A549 (cell line): ENCODE data around the gene ITPR3. TPM values are rescaled to one million over a fixed set of nuclear protein-coding genes. Genes with fewer than 3 reads are reported as not detected.

Source experiments
- ATAC-seq, 2 experiments: fragments of 200-7000 bp in 1 of 2; fragments of >200 bp in 1 of 2; cut with Nextera tagmentation in 1 of 2; cut with Tn5 transposase in 1 of 2; 3 replicates each; pipeline versions ENCODE4 v1.8.0 to v1.9.1; 2018 to 2020; ENCODE audit warnings: mild to moderate bottlenecking in 1 of 2, moderate library complexity in 1 of 2
- CTCF ChIA-PET: fragments of 300-600 bp; sonication (Branson Sonifier 250); formaldehyde crosslinking; extraction: SDS; loops from one replicate; lab custom pipeline; 2021; ENCODE audit warnings: antibody characterized with exemption, inconsistent platforms; lab: Yijun Ruan, JAX
- POLR2A ChIA-PET: fragments of 350-600 bp; formaldehyde crosslinking; extraction: SDS; loops from one replicate; lab custom pipeline; 2021; ENCODE audit warnings: antibody characterized with exemption, inconsistent platforms; lab: Yijun Ruan, JAX
- DNase-seq, 2 experiments: peaks; one replicate each; pipeline versions ENCODE4 v3.0.0 to v3.0.0-alpha.2; 2011 to 2016; ENCODE audit warnings: low read depth in 1 of 2, low spot score in 1 of 2
- FAIRE-seq: peaks from 2 replicates; lab custom pipeline; 2011; peaks lifted over from hg19 to GRCh38; lab: Jason Lieb, UNC
- H3K27ac ChIP-seq, 2 experiments: fragments of >200 bp; sonication (Bioruptor Twin); formaldehyde crosslinking; 3 replicates each; pipeline ENCODE4 v1.5.1; 2016 to 2017
- H3K4me1 ChIP-seq: fragments of >200 bp; sonication (Bioruptor Twin); formaldehyde crosslinking; 3 replicates; pipeline ENCODE4 v1.6.1; 2016
- H3K4me2 ChIP-seq: fragments of >200 bp; sonication (Bioruptor Twin); formaldehyde crosslinking; 3 replicates; pipeline ENCODE4 v1.6.1; 2016
- H3K4me3 ChIP-seq: fragments of >200 bp; sonication (Bioruptor Twin); formaldehyde crosslinking; 3 replicates; pipeline ENCODE4 v1.5.1; 2016
- H3K9me3 ChIP-seq: fragments of >200 bp; sonication (Bioruptor Twin); formaldehyde crosslinking; 3 replicates; pipeline ENCODE4 v1.6.1; 2016
- ATOH8 ChIP-seq: fragments of 250-450 bp; sonication (Bioruptor Pico); IDR thresholded peaks from 2 replicates; pipeline ENCODE4 v1.5.0; 2020; ENCODE audit warnings: low read depth, mild to moderate bottlenecking, moderate library complexity
- BHLHE40 ChIP-seq: IDR thresholded peaks from 2 replicates; pipeline ENCODE4 v1.6.1; 2012; ENCODE audit warnings: low read depth, low read length, inconsistent platforms
- CEBPB ChIP-seq, 2 experiments: fragments of >200 bp in 1 of 2; sonication (Bioruptor Twin) in 1 of 2; formaldehyde crosslinking in 1 of 2; IDR thresholded peaks; 2 replicates each; pipeline ENCODE4 v1.6.1; 2012 to 2016
- CHD2 ChIP-seq: fragments of 150-350 bp; IDR thresholded peaks from 2 replicates; pipeline ENCODE4 v1.6.1; 2014; ENCODE audit warnings: low read length; ENCODE audit not compliant: partially characterized antibody
- CHD4 ChIP-seq: fragments of 200-600 bp; sonication (generic); IDR thresholded peaks from 2 replicates; pipeline ENCODE4 v1.6.1; 2016; ENCODE audit warnings: antibody characterized with exemption, mild to moderate bottlenecking, borderline replicate concordance
- EP300 ChIP-seq, 2 experiments: fragments of >200 bp; sonication (Bioruptor Twin); formaldehyde crosslinking; IDR thresholded peaks; 2 replicates in 1 of 2; 3 replicates in 1 of 2; pipeline ENCODE4 v1.6.1; 2016 to 2017
- ESRRA ChIP-seq: fragments of 150-350 bp; IDR thresholded peaks from 2 replicates; pipeline ENCODE4 v1.6.1; 2014; ENCODE audit warnings: mild to moderate bottlenecking, low read length, borderline replicate concordance
- FOXS1 ChIP-seq: fragments of 250-450 bp; sonication (Bioruptor Pico); IDR thresholded peaks from 2 replicates; pipeline ENCODE4 v1.5.0; 2020; ENCODE audit warnings: mild to moderate bottlenecking, moderate library complexity
- HDAC2 ChIP-seq: fragments of 200-600 bp; sonication (generic); IDR thresholded peaks from 2 replicates; pipeline ENCODE4 v1.6.1; 2016
- HEYL ChIP-seq: fragments of 250-450 bp; sonication (Bioruptor Pico); IDR thresholded peaks from 2 replicates; pipeline ENCODE4 v1.8.0; 2021; ENCODE audit warnings: mild to moderate bottlenecking, moderate library complexity
- NFE2L2 ChIP-seq: fragments of 150-350 bp; conservative IDR thresholded peaks from 2 replicates; pipeline ENCODE4 v1.6.1; 2014; ENCODE audit warnings: low read length
- POLR2A ChIP-seq: IDR thresholded peaks from 2 replicates; pipeline ENCODE4 v1.6.1; 2012; ENCODE audit warnings: mild to moderate bottlenecking, low read length
- RCOR1 ChIP-seq: fragments of 150-350 bp; IDR thresholded peaks from 2 replicates; pipeline ENCODE4 v1.6.1; 2014; ENCODE audit warnings: antibody characterized with exemption, low read length, low read depth
- SREBF2 ChIP-seq: fragments of 450-650 bp; IDR thresholded peaks from 2 replicates; pipeline ENCODE4 v1.6.1; 2014; ENCODE audit warnings: mild to moderate bottlenecking, moderate library complexity
- TP53 ChIP-seq: fragments of 250-450 bp; sonication (Bioruptor Pico); IDR thresholded peaks from 2 replicates; pipeline ENCODE4 v1.5.0; 2021; ENCODE audit warnings: mild to moderate bottlenecking, moderate library complexity
- ZNF302 ChIP-seq: fragments of 250-450 bp; sonication (Bioruptor Pico); IDR thresholded peaks from 2 replicates; pipeline ENCODE4 v1.9.0; 2021; ENCODE audit warnings: inconsistent platforms, mild to moderate bottlenecking, moderate library complexity
- WGBS: methylation state at CpG from one replicate; pipeline ENCODE4 v1.1.6; 2017; ENCODE audit errors: missing lambda C conversion rate; 5-methylcytosine and 5-hydroxymethylcytosine counted together
- polyA plus RNA-seq, 4 experiments: library from polyadenylated mRNA; depleted of rRNA in 3 of 4; stranded (reverse); fragments of >200 nt; fragmentation: RNase III in 1 of 4; extraction: RNeasy Plus Mini Kit Qiagen cat#74134 plus additional on column Dnase treatment in 1 of 4; gene quantifications; 2 replicates in 3 of 4; 3 replicates in 1 of 4; pipeline ENCODE4 v1.2.3, GENCODE V29; 2011 to 2017
- TF ChIP-seq, protein P1 (sequence below): IDR thresholded peaks from 2 replicates; pipeline ENCODE4 v1.6.1; 2012; ENCODE audit warnings: low read depth, borderline replicate concordance
- TF ChIP-seq, protein P2 (sequence below): fragments of 200-600 bp; sonication (generic); IDR thresholded peaks from 2 replicates; pipeline ENCODE4 v1.6.1; 2016; ENCODE audit warnings: antibody characterized with exemption, mild to moderate bottlenecking, moderate library complexity
- TF ChIP-seq, protein P3 (sequence below): IDR thresholded peaks from 2 replicates; pipeline ENCODE4 v1.6.1; 2012

ITPR3 gene
- polyA plus RNA-seq, 2 of the 4 experiments (the other 2 are of a cell fraction): 17.6 to 20.8 TPM

DNA sequence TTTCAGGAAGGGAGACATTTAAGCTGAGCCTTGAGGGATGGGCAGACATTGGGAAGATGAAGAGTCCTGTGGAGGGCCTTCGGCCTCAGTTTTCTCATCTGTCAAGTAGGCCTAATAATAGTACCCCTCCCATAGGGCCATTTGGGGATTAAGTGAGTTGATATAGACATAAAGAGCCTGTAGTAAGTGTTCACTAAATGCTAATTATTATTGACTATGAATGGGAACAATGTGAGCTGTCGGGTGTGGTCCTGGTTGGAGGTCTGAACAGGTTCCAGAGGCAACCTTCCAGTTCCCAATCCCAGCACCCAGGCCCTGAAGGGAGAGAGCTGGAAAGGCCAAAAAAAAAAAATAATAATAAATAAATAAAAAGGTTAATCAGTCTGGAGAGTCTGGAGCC, 14.5 kb upstream of the ITPR3 start:
- DNase-seq (no peak), FAIRE-seq (no peak), ATAC-seq (no peak)
- WGBS: 88% methylated on average over 2 of the region's 2 CpGs
- Histone ChIP-seq H3K4me1 (peaks cover 59% of the 10 kb centered on the region), H3K4me3 (no peak overlapping the region), H3K27ac (peak overlapping the region; percentile 54 to 58; a peak in 4 of 6 replicates), H3K4me2 (no peak overlapping the region; the same call in 2 of the 3 replicates)
- CTCF ChIA-PET: interaction anchor here (1.1 to 3.8 kb wide), 7 partner anchors 8 to 26 kb away, joined by 3 to 20 read pairs (median 9); partner anchors contain the start of gene ITPR3
- TF ChIP-seq ATOH8 (CRISPR knock-in tag) (no peak), FOXS1 (CRISPR knock-in tag) (no peak), NFE2L2 (no peak), CHD2 (no peak), ESRRA (no peak), POLR2A (no peak)
- TF ChIP-seq, all 56 proteins: peak for 0
- no peaks in the 10 kb centered on the region for H3K9me3 ChIP-seq
- POLR2A ChIA-PET: no interaction called here

- DNase-seq (no peak), FAIRE-seq (no peak), ATAC-seq (no peak)
- Histone ChIP-seq H3K4me3 (no peak overlapping the region), H3K27ac (peak overlapping the region; percentile 54 to 58; a peak in 4 of 6 replicates), H3K9me3 (no peaks in the 10 kb centered on the region), H3K4me1 (peaks cover 65% of the 10 kb centered on the region)
- CTCF ChIA-PET: interaction anchor here (0.7 to 3.8 kb wide), 11 partner anchors 10 to 556 kb away, joined by 3 to 20 read pairs (median 6); partner anchors contain the start of gene ITPR3
- WGBS: 84% methylated on average over 2 of the region's 8 CpGs
- POLR2A ChIA-PET: no interaction called here
- TF ChIP-seq, protein P1, sequence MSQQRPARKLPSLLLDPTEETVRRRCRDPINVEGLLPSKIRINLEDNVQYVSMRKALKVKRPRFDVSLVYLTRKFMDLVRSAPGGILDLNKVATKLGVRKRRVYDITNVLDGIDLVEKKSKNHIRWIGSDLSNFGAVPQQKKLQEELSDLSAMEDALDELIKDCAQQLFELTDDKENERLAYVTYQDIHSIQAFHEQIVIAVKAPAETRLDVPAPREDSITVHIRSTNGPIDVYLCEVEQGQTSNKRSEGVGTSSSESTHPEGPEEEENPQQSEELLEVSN: no peak
- TF ChIP-seq ZNF302 (CRISPR knock-in tag) (no peak), BHLHE40 (no peak), RCOR1 (no peak), ESRRA (no peak), TP53 (CRISPR knock-in tag) (no peak), CHD4 (no peak), SREBF2 (no peak), HDAC2 (no peak), CEBPB (IDR thresholded peaks at IDR 0.05) (no peak), EP300 (IDR thresholded peaks at IDR 0.05) (no peak), HEYL (no peak)
- TF ChIP-seq, protein P2, sequence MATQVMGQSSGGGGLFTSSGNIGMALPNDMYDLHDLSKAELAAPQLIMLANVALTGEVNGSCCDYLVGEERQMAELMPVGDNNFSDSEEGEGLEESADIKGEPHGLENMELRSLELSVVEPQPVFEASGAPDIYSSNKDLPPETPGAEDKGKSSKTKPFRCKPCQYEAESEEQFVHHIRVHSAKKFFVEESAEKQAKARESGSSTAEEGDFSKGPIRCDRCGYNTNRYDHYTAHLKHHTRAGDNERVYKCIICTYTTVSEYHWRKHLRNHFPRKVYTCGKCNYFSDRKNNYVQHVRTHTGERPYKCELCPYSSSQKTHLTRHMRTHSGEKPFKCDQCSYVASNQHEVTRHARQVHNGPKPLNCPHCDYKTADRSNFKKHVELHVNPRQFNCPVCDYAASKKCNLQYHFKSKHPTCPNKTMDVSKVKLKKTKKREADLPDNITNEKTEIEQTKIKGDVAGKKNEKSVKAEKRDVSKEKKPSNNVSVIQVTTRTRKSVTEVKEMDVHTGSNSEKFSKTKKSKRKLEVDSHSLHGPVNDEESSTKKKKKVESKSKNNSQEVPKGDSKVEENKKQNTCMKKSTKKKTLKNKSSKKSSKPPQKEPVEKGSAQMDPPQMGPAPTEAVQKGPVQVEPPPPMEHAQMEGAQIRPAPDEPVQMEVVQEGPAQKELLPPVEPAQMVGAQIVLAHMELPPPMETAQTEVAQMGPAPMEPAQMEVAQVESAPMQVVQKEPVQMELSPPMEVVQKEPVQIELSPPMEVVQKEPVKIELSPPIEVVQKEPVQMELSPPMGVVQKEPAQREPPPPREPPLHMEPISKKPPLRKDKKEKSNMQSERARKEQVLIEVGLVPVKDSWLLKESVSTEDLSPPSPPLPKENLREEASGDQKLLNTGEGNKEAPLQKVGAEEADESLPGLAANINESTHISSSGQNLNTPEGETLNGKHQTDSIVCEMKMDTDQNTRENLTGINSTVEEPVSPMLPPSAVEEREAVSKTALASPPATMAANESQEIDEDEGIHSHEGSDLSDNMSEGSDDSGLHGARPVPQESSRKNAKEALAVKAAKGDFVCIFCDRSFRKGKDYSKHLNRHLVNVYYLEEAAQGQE: no peak
- TF ChIP-seq, protein P3, sequence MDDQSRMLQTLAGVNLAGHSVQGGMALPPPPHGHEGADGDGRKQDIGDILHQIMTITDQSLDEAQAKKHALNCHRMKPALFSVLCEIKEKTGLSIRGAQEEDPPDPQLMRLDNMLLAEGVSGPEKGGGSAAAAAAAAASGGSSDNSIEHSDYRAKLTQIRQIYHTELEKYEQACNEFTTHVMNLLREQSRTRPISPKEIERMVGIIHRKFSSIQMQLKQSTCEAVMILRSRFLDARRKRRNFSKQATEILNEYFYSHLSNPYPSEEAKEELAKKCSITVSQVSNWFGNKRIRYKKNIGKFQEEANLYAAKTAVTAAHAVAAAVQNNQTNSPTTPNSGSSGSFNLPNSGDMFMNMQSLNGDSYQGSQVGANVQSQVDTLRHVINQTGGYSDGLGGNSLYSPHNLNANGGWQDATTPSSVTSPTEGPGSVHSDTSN: no peak
- TF ChIP-seq, all 56 proteins: peak for 0
- peak overlapping the region; percentile 20; the same call in 1 of the 3 replicates for H3K4me2 ChIP-seq
These were observed 13.9 kb upstream of the ITPR3 start for GRCh38 chr6:33607126-33607783.
